ENCODE results near the gene CXXC5. TPM values are rescaled to one million over a fixed set of nuclear protein-coding genes. Genes with fewer than 3 reads are reported as not detected.
A peak's percentile ranks its signal among the peaks of the same experiment; 100 is the strongest.

Gene CXXC5
- total RNA-seq, 1 donor from 2014 or later = 37.3 TPM

DNA sequence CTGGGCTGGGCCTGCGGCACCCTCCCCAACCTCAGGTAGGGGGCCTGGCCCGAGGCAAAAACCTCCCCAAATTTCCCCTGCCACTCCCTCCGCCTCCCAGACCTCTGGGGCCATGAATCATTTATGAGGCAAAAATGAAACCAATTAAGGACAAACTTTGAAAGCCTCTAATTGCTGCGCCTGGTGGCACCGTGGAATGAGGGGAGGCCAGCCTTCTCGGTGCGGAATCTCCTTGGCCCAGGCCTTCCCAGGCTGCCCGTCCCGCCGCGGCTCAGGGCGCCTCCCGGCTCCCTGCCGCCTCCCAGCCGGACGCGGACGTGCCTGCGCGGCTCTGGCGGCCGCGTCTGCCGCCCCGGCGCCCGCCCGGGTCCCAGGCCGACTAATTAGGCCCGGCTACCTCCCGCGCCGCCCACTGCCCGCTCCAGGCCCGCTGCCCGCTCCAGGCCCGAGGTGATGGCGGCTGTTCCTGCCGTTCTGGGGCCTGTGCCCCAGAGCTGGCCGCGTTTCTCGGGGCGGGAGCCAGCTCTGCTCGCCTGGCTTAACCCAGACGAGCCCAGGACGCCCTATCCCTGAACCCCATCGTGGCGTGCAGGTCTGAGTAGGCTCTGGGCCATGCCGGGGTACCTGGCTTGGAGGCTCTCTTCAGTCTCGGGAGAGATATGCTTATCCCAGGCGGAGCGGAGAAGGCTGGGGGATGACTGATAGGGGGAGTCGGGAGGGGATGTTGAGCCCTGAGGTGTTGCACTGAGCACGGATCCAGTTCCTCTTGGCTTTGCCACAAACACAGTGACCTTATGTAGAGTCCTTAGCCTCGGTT, 20.1 kb downstream of the CXXC5 start:
- peak; percentile 54 for DNase-seq (ENCODE audit: low spot score)

DNA sequence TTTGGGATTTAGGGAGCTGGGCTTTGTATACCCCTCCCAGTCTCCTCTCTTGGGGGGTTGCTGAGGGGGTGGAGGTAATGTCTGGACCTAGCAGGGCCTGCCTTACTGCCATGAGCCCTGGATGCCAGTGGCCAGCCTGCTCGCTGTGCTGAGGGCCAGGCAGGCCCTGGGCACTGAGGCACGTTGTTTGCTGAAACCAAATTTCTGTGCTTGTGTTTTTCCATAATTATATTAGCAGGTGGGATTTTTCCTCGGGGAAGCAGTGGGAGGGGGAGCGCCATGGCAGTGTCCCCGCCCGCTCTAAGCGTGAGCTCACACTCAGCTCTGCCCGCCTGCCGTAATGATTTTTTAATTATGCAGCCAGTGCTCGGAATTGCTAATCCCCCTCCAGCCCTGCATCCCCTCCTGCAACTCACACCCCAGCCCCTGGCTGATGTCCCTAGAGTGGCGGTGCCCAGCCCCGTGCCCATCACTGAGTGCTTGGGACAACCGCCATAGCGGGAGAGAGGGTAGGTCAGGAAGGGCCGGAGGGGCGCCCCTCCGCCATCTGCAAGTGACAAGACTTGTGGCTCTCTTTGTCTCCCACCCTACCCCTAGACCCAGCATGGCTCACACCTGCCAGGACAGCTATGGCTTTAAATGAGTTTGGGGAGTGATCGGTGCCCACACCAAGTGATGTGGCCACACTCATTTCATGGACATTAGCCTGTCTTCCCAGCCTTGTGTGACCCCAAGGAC, 20.9 kb downstream of the CXXC5 start:
- Mint-ChIP-seq H3K27me3 (ENCODE audit: unreplicated experiment) (peaks cover 19% of the 10 kb centered on the region), H3K36me3 (ENCODE audit: low read depth, unreplicated experiment) (no peaks in the 10 kb centered on the region), H3K4me3 (ENCODE audit: unreplicated experiment) (peak overlapping the region; percentile 62), H3K27ac (ENCODE audit: unreplicated experiment) (peak overlapping the region; percentile 68), H3K4me1 (ENCODE audit: unreplicated experiment) (peaks cover 29% of the 10 kb centered on the region), H3K9me3 (ENCODE audit: unreplicated experiment) (no peaks in the 10 kb centered on the region)
- TF ChIP-seq, protein P1, sequence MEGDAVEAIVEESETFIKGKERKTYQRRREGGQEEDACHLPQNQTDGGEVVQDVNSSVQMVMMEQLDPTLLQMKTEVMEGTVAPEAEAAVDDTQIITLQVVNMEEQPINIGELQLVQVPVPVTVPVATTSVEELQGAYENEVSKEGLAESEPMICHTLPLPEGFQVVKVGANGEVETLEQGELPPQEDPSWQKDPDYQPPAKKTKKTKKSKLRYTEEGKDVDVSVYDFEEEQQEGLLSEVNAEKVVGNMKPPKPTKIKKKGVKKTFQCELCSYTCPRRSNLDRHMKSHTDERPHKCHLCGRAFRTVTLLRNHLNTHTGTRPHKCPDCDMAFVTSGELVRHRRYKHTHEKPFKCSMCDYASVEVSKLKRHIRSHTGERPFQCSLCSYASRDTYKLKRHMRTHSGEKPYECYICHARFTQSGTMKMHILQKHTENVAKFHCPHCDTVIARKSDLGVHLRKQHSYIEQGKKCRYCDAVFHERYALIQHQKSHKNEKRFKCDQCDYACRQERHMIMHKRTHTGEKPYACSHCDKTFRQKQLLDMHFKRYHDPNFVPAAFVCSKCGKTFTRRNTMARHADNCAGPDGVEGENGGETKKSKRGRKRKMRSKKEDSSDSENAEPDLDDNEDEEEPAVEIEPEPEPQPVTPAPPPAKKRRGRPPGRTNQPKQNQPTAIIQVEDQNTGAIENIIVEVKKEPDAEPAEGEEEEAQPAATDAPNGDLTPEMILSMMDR (IDR thresholded peaks at IDR 0.05; ENCODE audit: unreplicated experiment) = no peak
- DNase-seq (ENCODE audit: low spot score) = no peak

More for the DNA sequence above, 20.1 kb downstream of the CXXC5 start:
- H3K27me3 Mint-ChIP-seq (ENCODE audit: unreplicated experiment) = peaks cover 19% of the 10 kb centered on the region
- TF ChIP-seq, protein P1 (IDR thresholded peaks at IDR 0.05; ENCODE audit: unreplicated experiment) = no peak
- no peaks in the 10 kb centered on the region for H3K9me3 Mint-ChIP-seq (ENCODE audit: unreplicated experiment)
- peaks cover 29% of the 10 kb centered on the region for H3K4me1 Mint-ChIP-seq (ENCODE audit: unreplicated experiment)
- no peaks in the 10 kb centered on the region for H3K36me3 Mint-ChIP-seq (ENCODE audit: low read depth, unreplicated experiment)
- H3K27ac Mint-ChIP-seq (ENCODE audit: unreplicated experiment) = no peak overlapping the region
- H3K4me3 Mint-ChIP-seq (ENCODE audit: unreplicated experiment) = no peak overlapping the region

- DNase-seq (ENCODE audit: low spot score) = no peak
- peak overlapping the region; percentile 62 for H3K4me3 Mint-ChIP-seq (ENCODE audit: unreplicated experiment)
These were observed 21.7 kb downstream of the CXXC5 start for GRCh38 chr5:139669662-139670368.

GRCh38 chr5:139670369-139671095, 22.4 kb downstream of the CXXC5 start:
- Mint-ChIP-seq H3K27me3 (ENCODE audit: unreplicated experiment) (peaks cover 19% of the 10 kb centered on the region), H3K27ac (ENCODE audit: unreplicated experiment) (peak overlapping the region; percentile 90), H3K4me1 (ENCODE audit: unreplicated experiment) (peaks cover 36% of the 10 kb centered on the region), H3K36me3 (ENCODE audit: low read depth, unreplicated experiment) (no peaks in the 10 kb centered on the region), H3K4me3 (ENCODE audit: unreplicated experiment) (peak overlapping the region; percentile 48), H3K9me3 (ENCODE audit: unreplicated experiment) (no peaks in the 10 kb centered on the region)
- TF ChIP-seq, protein P1 (IDR thresholded peaks at IDR 0.05; ENCODE audit: unreplicated experiment) = no peak
- no peak for DNase-seq (ENCODE audit: low spot score)

More at GRCh38 chr5:139669662-139670368, 21.7 kb downstream of the CXXC5 start:
- H3K36me3 Mint-ChIP-seq (ENCODE audit: low read depth, unreplicated experiment) = no peaks in the 10 kb centered on the region
- H3K9me3 Mint-ChIP-seq (ENCODE audit: unreplicated experiment) = no peaks in the 10 kb centered on the region
- H3K27me3 Mint-ChIP-seq (ENCODE audit: unreplicated experiment) = peaks cover 19% of the 10 kb centered on the region
- H3K4me1 Mint-ChIP-seq (ENCODE audit: unreplicated experiment) = peaks cover 30% of the 10 kb centered on the region
- peak overlapping the region; percentile 90 for H3K27ac Mint-ChIP-seq (ENCODE audit: unreplicated experiment)
- TF ChIP-seq, protein P1 (IDR thresholded peaks at IDR 0.05; ENCODE audit: unreplicated experiment) = no peak

All from endothelial cell (in vitro differentiated cells).